Measurements from ENCODE around the gene TMEM273.

TMEM273 gene

DNA sequence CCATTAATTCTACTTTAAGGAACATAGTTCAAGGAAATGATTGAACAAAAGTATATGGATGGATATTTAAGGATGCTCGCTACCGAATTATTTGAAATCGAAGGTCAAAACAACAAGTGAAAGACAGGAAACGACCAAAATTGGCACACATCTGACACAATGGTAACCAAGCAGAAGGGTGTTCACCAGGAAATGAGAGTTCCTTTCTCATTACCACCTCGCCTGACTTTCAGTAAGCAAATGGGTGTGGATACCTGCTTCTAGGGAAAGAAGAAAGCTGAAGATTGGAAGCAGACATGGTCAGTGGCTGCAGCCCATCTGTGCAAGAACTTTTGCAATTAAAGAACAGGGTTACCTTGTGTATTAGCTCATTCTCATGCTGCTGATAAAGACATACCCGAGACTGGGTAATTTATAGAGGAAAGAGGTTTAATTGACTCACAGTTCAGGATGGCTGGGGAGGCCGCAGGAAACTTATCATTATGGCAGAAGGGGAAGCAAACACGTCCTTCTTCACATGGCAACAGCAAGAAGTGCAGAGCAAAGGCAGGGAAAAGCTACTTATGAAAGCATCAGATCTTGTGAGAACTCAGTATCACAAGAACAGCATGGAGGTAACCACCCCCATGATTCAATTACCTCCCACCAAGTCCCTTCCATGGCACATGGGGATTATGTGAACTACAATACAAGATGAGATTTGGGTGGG, 6.2 kb upstream of the TMEM273 start:
- TF ChIP-seq CTCF (IDR thresholded peaks at IDR 0.05; ENCODE audit: insufficient read depth, missing control alignments), result no peak
- FAIRE-seq, result no peak
- no peak for DNase-seq (ENCODE audit: insufficient read length, low spot score)

- DNase-seq (ENCODE audit: insufficient read length, low spot score), result no peak
- no peak for TF ChIP-seq CTCF (IDR thresholded peaks at IDR 0.05; ENCODE audit: insufficient read depth, missing control alignments)
- no peak for FAIRE-seq
These were observed 3.2 kb upstream of the TMEM273 start for GRCh38 chr10:49191349-49191748.

GRCh38 chr10:49189422-49189821, 1.2 kb upstream of the TMEM273 start:
- no peak for FAIRE-seq
- TF ChIP-seq CTCF (IDR thresholded peaks at IDR 0.05; ENCODE audit: insufficient read depth, missing control alignments), result no peak
- DNase-seq (ENCODE audit: insufficient read length, low spot score), result no peak

GRCh38 chr10:49187044-49187484, 1.1 kb downstream of the TMEM273 start:
- no peak for DNase-seq (ENCODE audit: insufficient read length, low spot score)
- no peak for TF ChIP-seq CTCF (IDR thresholded peaks at IDR 0.05; ENCODE audit: insufficient read depth, missing control alignments)
- FAIRE-seq, result no peak

- FAIRE-seq, result no peak
- no peak for DNase-seq (ENCODE audit: insufficient read length, low spot score)
- no peak for TF ChIP-seq CTCF (IDR thresholded peaks at IDR 0.05; ENCODE audit: insufficient read depth, missing control alignments)
These were observed 1.6 kb downstream of the TMEM273 start for GRCh38 chr10:49186613-49187012.

GRCh38 chr10:49185213-49185612, 3.0 kb downstream of the TMEM273 start:
- FAIRE-seq (no peak), DNase-seq (ENCODE audit: insufficient read length, low spot score) (no peak)
- TF ChIP-seq CTCF (IDR thresholded peaks at IDR 0.05; ENCODE audit: insufficient read depth, missing control alignments), result no peak

GRCh38 chr10:49184642-49185111, 3.5 kb downstream of the TMEM273 start:
- DNase-seq (ENCODE audit: insufficient read length, low spot score) (no peak), FAIRE-seq (no peak)
- no peak for TF ChIP-seq CTCF (IDR thresholded peaks at IDR 0.05; ENCODE audit: insufficient read depth, missing control alignments)
